ENCODE results near the gene PRKCH. TPM values are rescaled to one million over a fixed set of nuclear protein-coding genes. Genes with fewer than 3 reads are reported as not detected.
A peak's percentile ranks its signal among the peaks of the same experiment; 100 is the strongest.

The PRKCH gene
- total RNA-seq, 1 experiment from 2014 or later, result 12.4 TPM

DNA sequence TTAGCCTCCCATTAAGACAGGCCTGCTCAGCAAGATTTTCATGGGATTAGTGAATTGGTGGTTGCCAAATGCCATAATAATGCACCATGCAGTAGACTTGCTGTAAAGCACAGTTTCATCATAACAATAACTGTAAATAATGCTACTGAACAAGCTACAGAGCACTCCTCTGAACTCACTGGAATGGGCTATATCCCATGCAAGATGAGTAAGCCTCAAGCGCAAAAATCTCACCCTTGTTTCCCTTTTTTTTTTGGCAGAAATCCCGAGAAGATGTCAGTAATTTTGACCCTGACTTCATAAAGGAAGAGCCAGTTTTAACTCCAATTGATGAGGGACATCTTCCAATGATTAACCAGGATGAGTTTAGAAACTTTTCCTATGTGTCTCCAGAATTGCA, 228.0 kb downstream of the PRKCH start:
- TF ChIP-seq CTCF (IDR thresholded peaks at IDR 0.05; ENCODE audit: unreplicated experiment), result no peak
- no peaks in the 10 kb centered on the region for H3K27me3 Mint-ChIP-seq (ENCODE audit: insufficient read depth, unreplicated experiment)
- no peaks in the 10 kb centered on the region for H3K9me3 Mint-ChIP-seq (ENCODE audit: unreplicated experiment)
- H3K36me3 Mint-ChIP-seq (ENCODE audit: insufficient read depth, unreplicated experiment), result peaks cover 7% of the 10 kb centered on the region
- H3K4me3 Mint-ChIP-seq (ENCODE audit: unreplicated experiment), result no peak overlapping the region
- peaks cover 39% of the 10 kb centered on the region for H3K4me1 Mint-ChIP-seq (ENCODE audit: insufficient read depth, unreplicated experiment)
- DNase-seq (ENCODE audit: unreplicated experiment), result no peak
- no TSS peak for BruUV-seq (replicated peaks)
- ChIA-PET POLR2A (interaction anchor here (1.0 kb wide), 1 partner anchor 18 kb away, joined by 3 read pairs; no protein-coding TSS in a partner anchor), CTCF (interaction anchor here (0.6 kb wide), 1 partner anchor 13 kb away, joined by 3 read pairs; no protein-coding TSS in a partner anchor)
- no peak overlapping the region for H3K27ac Mint-ChIP-seq (ENCODE audit: low read depth, unreplicated experiment)
- intact Hi-C loops (cut with micrococcal nuclease), result no loop called here

DNA sequence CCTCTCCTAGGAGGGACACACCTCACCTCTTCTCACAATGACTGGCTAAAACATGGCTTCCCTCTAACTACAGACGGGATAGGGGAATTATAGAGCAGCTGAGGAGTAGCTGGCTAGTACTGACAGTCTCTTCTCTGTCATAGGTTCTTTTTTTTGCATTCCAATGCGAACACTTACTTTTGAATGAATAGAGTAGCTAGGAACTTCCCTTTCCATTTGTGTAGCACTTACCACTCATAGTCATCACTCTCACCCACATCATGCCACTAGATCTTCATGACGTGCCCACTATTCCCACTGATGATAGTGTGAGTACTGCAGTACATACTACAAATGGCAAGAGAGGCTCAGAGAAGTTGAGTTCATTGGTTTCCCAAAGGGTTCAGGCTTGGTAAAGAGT, 230.0 kb downstream of the PRKCH start:
- Mint-ChIP-seq H3K36me3 (ENCODE audit: insufficient read depth, unreplicated experiment) (peaks cover 7% of the 10 kb centered on the region), H3K27me3 (ENCODE audit: insufficient read depth, unreplicated experiment) (no peaks in the 10 kb centered on the region), H3K9me3 (ENCODE audit: unreplicated experiment) (no peaks in the 10 kb centered on the region), H3K4me1 (ENCODE audit: insufficient read depth, unreplicated experiment) (peaks cover 42% of the 10 kb centered on the region), H3K4me3 (ENCODE audit: unreplicated experiment) (no peak overlapping the region), H3K27ac (ENCODE audit: low read depth, unreplicated experiment) (no peak overlapping the region)
- intact Hi-C loops (cut with micrococcal nuclease), result no loop called here
- no peak for DNase-seq (ENCODE audit: unreplicated experiment)
- TF ChIP-seq CTCF (IDR thresholded peaks at IDR 0.05; ENCODE audit: unreplicated experiment), result no peak
- POLR2A ChIA-PET, result interaction anchor here (1.4 to 4.0 kb wide), 5 partner anchors 9 to 147 kb away, joined by 4 to 23 read pairs (median 5); no protein-coding TSS in a partner anchor
- CTCF ChIA-PET, result interaction anchor here (0.7 to 1.3 kb wide), 5 partner anchors 10 to 953 kb away, joined by 3 to 4 read pairs (median 3); no protein-coding TSS in a partner anchor
- BruUV-seq (replicated peaks), result no TSS peak

- DNase-seq (ENCODE audit: unreplicated experiment), result no peak
- no TSS peak for BruUV-seq (replicated peaks)
- CTCF ChIA-PET, result interaction anchor here (0.5 to 1.8 kb wide), 6 partner anchors 9 to 77 kb away, joined by 3 to 7 read pairs (median 3); no protein-coding TSS in a partner anchor
- intact Hi-C loops (cut with micrococcal nuclease), result no loop called here
- Mint-ChIP-seq H3K9me3 (ENCODE audit: unreplicated experiment) (no peaks in the 10 kb centered on the region), H3K27ac (ENCODE audit: low read depth, unreplicated experiment) (no peak overlapping the region), H3K36me3 (ENCODE audit: insufficient read depth, unreplicated experiment) (peaks cover 5% of the 10 kb centered on the region), H3K27me3 (ENCODE audit: insufficient read depth, unreplicated experiment) (no peaks in the 10 kb centered on the region), H3K4me1 (ENCODE audit: insufficient read depth, unreplicated experiment) (peaks cover 40% of the 10 kb centered on the region), H3K4me3 (ENCODE audit: unreplicated experiment) (no peak overlapping the region)
- no peak for TF ChIP-seq CTCF (IDR thresholded peaks at IDR 0.05; ENCODE audit: unreplicated experiment)
- POLR2A ChIA-PET, result interaction anchor here (0.8 to 4.0 kb wide), 8 partner anchors 8 to 146 kb away, joined by 3 to 23 read pairs (median 4); partner anchors contain the start of gene HIF1A
Measured at GRCh38 chr14:61552241-61552640, 230.9 kb downstream of the PRKCH start.

DNA sequence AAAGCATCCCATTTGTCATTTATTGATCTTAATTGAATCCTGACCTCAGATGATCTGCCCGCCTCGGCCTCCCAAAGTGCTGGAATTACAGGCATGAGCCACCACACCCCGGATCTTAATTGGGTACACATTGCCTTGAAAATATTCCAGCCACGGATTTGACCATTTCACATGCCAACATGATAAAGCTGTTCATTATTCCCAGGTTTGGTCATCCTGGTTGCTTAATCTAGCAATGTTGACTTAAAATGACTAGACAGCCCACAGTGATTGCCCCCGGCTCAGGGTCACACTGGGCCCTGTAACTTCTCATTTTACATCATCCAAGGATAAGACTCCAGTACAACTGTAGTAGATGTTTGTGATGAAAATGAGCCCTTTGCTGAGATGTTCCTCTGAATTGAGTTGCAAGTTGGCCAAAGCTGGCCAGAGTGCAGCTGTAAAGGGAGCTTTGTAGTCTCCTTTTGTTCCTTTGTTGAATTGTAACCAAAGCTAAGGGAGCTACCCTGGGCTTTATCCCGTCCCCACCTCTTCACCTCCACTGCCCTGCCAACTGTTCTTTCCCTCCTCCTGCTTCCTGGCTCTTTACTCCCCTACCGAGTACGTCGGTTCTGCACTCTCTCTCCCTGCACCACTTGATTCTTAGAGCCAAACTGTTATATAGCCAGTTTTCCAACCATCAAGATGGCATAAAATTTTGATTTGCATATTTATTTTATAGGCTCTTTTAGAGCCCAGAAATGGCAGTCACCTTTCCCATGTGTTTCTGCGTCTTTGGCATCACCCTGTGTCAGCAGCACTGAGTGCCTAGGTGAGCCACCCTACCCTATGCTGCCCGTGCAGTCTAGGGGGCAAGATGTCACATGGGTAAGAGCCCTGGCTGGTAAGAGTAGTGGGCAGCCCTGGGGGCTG, 232.6 kb downstream of the PRKCH start:
- intact Hi-C loops (cut with micrococcal nuclease), result no loop called here
- Mint-ChIP-seq H3K4me1 (ENCODE audit: insufficient read depth, unreplicated experiment) (peaks cover 38% of the 10 kb centered on the region), H3K27ac (ENCODE audit: low read depth, unreplicated experiment) (peak overlapping the region; percentile 37), H3K4me3 (ENCODE audit: unreplicated experiment) (no peak overlapping the region), H3K36me3 (ENCODE audit: insufficient read depth, unreplicated experiment) (no peaks in the 10 kb centered on the region), H3K27me3 (ENCODE audit: insufficient read depth, unreplicated experiment) (no peaks in the 10 kb centered on the region), H3K9me3 (ENCODE audit: unreplicated experiment) (no peaks in the 10 kb centered on the region)
- BruUV-seq (replicated peaks), result no TSS peak
- no peak for TF ChIP-seq CTCF (IDR thresholded peaks at IDR 0.05; ENCODE audit: unreplicated experiment)
- CTCF ChIA-PET, result interaction anchor here (0.6 to 1.8 kb wide), 5 partner anchors 9 to 198 kb away, joined by 3 to 7 read pairs (median 3); no protein-coding TSS in a partner anchor
- POLR2A ChIA-PET, result interaction anchor here (0.7 to 4.0 kb wide), 8 partner anchors 9 to 353 kb away, joined by 3 to 23 read pairs (median 6); no protein-coding TSS in a partner anchor
- peak; percentile 97 for DNase-seq (ENCODE audit: unreplicated experiment)

Measured in MCF 10A (cell line).